ENCODE data around the gene UGT1A8.

The UGT1A8 gene

DNA sequence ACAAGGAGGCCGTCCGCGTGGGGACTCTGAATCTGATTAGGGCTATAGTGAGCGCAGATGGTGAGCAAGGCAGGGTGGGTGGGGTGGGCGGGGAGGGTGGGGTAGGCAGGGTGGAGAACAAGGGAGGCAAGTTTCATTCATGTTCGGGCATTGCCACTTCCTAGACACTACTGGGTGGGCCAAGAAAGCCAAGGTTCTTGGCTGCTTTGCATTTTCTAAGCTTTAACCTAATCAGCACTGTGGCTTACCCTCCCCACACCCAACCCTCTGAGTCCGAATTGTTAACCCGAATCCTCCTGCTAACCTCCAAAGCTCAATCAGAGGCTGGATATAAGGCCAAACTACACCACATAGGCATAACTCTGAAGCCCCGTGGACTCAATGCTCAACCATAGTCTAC lies 178.8 kb downstream of the UGT1A8 start:
- in situ Hi-C loops (cut with MboI; ENCODE audit: low sequenced_read_pairs): no loop called here

DNA sequence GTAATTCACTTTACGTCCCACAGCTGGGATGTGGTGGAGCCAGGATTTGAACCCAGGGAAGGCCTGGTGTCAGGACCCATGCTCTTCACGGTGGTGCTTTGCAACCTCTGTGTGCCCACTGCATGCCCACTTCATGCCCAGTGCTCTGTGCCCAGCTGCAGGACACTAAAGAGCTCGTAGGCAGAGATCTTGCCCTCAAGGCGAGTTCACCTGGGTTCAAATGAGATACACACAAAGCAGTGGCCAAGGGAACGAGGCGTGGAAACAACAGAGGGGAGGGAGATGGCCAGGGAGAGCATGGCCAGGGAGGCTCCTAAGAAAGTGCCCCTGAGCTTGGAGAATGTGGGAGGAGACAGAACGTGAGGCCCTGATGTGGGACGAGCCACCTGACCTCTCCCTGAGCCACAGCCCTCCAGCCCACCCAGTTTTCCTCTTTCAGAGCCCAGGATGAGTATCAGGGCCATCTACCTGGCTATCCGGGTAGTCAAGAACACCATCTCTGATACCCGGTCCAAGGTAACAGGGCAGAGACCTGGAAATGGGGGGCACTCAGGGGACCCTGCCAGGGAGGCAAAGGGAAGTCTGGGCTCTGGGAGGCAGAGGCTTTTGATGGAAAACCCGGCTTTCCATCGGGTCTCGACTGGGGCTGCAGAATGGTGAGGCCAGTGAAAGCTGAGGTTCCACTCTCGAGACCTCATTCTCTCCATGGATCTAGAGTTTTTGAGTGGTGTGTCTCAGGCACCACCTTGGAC lies 181.1 kb downstream of the UGT1A8 start:
- in situ Hi-C loops (cut with MboI; ENCODE audit: low sequenced_read_pairs): no loop called here

DNA sequence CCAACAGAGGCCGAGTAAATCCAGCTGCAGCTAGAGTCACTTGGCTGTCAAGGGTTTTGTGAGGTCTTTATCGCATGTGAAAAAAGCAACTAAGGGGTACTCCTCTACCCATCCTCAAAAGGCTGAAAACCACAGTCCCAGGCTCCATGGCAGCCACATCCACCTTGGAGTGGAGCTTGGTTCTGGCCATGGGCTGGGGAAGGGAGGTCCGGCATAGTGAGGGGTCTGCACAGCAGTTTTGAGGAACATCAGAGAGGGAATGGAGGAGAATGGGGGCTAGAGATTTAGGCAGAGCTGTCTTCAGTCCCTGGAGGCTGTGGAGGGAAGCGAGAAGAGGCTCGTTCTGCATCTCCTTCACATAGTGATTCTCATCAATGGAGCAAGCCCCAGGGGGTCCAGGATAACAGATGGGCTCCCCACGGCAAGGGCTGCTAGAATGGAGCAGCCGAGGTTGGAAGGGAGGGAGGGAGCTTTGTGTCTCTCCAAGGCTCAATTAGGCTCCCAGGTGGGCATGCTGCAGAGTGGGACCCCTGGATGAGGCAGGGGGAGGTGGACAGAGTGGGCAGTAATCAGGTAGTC lies 181.7 kb downstream of the UGT1A8 start:
- in situ Hi-C loops (cut with MboI; ENCODE audit: low sequenced_read_pairs): no loop called here

DNA sequence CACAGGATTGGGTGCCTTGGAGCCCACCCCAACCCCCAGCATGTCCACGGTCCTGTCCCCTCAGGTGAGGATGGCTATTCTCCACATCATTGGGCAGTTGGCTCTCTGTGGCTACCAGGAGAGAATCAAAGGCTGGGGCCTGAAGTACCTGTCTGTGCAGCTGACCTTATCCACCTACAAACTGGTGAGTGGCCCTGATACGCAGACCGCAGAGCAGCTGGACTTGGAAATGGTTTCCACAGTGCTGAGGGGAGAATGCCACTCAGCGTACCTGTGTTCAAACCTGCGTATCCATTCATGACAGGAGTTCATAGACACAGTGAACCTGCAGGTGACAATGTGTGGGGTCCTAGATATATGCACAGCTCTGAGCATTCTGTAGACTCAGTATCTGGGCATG lies 182.3 kb downstream of the UGT1A8 start:
- in situ Hi-C loops (cut with MboI; ENCODE audit: low sequenced_read_pairs): no loop called here

DNA sequence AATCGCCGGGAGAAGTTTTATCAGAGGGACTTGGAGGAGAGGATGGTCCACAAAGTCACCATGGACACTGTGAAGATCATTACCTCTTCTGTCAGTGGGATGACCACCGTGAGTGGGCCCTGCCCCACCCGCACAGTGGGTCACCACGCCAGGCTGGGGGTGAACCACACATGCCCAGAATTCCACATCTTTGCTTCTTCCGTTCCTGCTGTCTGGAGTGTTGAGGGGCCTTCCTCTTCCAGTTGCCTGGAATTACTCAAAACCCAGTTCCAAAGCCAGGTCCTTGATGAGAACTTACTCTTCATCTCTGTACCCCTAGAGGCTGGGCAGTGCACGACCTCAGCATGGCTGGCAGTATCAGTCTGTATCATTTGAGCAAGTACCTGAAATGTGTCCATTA lies 182.8 kb downstream of the UGT1A8 start:
- in situ Hi-C loops (cut with MboI; ENCODE audit: low sequenced_read_pairs): no loop called here

DNA sequence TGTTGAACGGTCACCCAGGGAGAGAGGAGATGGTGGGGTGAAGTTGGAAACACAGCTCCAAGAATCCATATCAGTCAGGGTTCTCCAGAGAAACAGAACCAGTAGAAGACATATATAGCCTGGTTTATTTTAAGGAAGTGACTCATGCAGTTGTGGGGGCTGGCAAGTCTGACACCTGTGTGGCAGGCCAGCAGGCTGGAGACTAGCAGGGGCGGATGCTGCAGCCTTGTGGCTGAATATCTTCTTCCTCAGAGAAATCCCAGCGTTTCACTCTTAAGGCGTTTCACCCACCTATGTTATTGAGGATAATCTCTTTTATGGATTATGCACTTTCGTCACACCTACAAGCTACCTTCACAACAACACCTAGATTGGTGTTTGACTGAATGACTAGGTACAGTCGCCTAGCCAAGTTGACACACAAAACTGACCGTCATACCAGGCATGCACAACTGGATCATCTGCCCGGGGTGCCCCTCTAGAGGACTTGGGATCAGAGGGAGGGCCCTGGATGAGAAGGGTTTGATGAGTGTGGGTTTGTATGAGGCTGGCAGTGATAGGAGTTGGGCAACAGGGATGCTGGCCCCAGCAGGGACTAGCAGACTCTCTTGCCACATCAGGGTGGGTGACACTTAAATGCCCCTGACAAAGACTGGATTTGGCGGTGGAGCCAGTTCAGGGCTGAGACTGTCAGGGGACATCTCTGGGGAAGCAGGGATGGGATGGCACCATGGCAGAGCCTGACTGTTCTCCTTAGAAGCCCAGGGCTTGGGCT lies 184.1 kb downstream of the UGT1A8 start:
- in situ Hi-C loops (cut with MboI; ENCODE audit: low sequenced_read_pairs): no loop called here

DNA sequence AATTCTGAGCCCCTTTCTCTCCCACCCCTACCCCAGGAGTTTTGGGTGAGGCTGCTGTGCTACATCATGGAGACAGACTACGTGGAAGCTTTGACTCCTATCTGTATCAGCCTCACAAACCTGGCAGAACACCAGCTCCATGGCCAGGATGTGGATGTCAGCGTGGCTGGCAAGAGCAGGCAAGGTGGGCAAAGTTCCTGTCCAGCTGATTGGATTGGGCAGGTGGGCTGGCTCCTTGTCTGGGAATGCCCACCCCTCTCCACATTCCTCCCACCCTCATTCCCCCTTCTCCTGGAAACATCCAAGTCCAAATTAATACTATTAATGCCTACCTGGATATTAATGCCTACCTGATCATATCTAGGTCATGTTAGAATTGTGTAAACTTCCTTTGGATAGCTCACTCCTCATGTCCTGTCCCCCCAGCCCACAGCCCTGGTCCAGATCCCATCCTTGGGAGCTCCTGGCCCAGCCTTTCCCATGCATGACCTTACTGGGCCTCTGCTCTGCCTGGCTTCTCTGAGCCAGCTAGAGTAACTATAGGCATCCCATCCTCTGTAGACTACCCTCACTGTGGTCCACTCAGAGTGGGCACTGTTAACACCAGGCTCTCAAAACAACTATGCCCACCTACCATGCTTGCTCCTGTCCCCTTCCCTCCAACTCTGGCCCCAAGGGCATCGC lies 184.8 kb downstream of the UGT1A8 start:
- in situ Hi-C loops (cut with MboI; ENCODE audit: low sequenced_read_pairs): no loop called here

DNA sequence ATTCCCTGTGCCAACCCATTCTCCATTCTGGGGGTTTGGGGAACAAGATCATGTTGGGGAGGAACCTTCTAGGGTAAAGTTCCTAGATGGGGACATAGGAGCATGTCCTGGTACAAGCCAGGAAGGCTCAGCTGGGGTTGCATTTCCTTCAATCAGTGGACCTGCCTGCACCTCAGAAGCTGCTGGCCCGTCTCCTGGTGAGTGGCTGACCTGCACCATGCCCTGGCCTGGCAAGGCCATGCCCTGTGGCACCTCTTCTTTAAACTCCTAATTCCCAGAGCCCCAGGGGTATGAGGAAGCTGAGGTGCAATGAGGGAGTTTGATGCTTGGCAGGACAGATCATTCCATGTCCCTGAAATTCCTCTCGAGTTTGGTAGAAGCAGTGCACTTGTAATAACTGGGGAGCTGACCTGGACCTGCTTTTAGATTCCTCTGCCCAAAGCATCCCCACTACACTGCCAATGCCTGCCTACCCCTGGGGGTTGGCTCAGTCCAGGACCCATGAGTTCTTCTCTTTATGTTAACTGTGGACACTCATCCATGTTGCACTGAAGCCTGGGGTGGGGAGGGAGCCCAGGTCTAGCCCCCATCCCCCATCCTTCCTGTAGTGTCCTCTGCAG lies 186.0 kb downstream of the UGT1A8 start:
- in situ Hi-C loops (cut with MboI; ENCODE audit: low sequenced_read_pairs): no loop called here

DNA sequence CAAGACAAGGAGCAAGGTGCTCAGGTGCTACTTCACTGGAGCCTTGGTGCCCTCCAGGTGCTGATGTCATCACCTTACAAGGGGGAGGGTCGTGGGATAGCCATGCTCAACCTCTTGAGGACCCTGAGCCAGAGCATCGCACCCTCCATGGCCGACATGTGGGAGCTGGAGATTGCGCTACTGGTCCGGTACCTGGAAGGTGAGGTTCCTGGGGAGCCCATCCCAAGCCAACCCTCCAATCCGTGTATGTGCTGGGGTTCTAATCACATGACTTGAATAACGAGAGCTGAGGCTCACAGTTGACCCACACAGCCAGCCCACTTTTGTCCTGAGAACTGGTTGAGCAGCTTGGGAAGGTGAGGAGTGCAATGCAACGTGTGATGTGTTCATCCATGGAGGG lies 186.6 kb downstream of the UGT1A8 start:
- in situ Hi-C loops (cut with MboI; ENCODE audit: low sequenced_read_pairs): no loop called here

DNA sequence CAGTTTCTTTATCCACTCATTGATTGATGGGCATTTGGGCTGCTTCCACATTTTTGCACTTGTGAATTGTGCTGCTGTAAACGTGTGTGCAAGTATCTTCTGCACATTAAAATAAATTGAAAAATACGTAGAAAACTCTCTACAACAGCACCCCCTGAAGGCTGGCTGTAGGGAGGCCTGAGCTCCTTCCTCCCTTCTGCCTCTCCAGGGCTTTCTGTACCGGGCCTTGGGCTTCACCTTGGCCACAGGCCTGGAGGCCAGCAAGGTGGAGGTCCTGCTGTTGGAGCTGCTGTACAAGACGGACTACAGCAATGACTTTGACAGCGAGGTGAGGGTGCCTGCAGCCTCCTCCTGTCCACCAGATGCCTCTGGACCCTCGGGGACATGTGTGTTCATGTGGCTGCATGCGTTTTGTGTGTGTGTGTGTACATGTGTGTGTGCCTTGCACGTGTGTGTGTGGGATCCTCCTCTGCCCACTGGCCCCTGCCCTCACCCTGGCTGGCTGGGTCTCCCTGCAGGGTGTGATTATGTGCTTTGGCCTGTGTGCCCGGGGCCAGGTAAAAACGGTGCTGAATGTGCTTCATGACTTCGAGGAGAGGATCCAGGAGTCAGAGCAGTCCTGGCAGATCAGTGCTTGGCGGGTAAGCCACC lies 189.9 kb downstream of the UGT1A8 start:
- in situ Hi-C loops (cut with MboI; ENCODE audit: low sequenced_read_pairs): no loop called here

DNA sequence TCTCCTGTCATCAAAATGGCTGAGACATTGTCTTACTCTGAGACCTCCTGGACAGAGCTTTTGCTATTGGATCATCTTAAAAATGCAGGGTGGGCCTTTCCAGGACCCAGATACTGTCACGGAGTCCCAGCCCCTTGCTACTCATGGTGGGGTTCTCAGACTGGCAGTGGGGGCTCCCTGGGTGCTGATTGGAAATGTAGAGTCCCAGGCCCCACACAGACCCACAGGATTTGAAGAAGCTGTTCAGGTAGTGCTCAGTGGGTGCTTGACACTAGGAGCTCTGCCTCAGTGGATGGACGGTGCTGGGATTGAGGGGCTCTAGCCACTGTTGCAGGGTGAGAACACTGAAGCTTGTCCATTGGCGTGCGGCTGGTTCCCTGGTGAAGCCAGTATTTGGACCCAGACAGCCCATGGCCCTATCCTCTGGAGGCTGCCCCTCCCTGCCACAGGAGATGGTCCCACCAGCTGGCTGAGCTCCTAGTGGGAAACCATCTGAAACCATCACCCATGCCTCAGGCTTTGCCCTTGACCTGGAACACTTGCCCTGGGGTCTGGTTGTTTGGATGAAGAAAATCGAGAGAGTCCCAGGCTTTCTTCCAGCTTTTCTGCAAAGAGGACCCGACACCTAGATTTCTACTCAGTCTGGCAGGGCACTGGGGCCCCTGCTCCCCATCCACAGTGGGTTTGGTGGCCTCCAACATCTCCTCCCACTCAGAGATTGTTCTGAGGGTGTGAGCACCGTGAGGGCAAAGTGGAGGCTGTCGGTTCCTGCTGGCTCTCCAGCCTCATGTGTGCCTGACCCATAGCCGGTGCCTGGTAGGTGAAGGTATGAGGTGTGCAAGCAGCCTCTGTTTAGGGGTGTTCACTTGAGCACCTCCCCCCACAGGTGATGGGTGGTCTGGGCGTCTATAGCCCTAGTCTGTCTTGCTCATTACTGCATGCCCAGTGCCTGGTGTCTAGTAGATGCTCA lies 190.8 kb downstream of the UGT1A8 start:
- in situ Hi-C loops (cut with MboI; ENCODE audit: low sequenced_read_pairs): no loop called here

DNA sequence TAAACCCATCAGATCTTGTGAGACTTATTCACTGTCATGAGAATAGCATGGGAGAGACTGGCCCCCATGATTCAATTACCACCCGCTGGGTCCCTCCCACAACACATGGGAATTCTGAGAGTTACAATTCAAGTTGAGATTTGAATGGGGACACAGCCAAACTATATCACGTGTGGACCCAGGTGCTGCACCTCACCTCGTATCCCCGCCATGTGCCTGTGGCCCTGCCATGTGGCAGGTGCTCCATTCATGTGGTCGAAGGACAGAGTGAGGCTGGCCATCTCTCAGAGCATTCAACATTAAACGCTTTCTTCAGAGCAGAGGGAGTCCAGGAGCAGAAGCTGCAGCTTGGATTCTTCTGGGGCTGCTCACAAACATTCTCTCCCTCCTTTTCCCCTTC lies 193.0 kb downstream of the UGT1A8 start:
- in situ Hi-C loops (cut with MboI; ENCODE audit: low sequenced_read_pairs): no loop called here

DNA sequence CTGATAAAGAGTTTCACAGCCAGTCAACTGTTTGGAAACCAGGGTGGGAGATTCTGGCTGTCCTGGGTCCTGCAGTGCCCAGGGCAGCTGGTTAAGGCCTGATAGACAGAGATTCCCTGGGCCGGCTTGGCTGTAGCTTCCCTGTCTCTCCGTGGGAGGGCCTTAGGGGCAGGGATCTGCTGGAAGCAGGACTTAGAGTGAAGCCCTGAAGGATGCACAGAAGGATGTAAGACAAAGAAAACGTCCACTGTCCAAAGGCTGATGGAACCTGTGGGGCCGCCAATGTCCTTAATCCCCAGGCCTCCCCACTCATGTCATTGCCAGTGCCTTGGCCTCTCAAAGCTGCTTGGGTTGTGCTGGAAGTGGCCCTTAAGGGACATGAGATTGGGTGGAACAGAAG lies 193.7 kb downstream of the UGT1A8 start:
- in situ Hi-C loops (cut with MboI; ENCODE audit: low sequenced_read_pairs): no loop called here

DNA sequence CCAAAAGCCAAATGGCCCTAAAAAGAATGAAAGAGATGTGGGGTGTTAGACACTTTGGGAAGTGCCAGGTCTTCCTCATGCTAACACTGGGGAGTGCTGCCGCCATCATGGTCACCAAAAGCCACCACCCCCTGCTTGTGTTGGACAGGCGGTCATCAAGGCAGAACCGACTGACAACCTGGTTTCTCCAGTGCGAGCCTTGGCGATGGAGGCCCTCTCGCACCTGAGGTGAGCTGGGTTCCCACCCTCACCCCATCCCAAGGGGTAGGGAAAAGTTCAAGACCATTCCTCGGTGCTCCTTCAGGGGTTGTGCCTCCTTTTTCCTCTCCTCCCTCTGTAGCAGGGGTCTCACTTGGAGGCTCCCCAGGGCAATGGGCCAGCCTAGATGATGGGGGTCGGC lies 194.3 kb downstream of the UGT1A8 start:
- in situ Hi-C loops (cut with MboI; ENCODE audit: low sequenced_read_pairs): no loop called here

DNA sequence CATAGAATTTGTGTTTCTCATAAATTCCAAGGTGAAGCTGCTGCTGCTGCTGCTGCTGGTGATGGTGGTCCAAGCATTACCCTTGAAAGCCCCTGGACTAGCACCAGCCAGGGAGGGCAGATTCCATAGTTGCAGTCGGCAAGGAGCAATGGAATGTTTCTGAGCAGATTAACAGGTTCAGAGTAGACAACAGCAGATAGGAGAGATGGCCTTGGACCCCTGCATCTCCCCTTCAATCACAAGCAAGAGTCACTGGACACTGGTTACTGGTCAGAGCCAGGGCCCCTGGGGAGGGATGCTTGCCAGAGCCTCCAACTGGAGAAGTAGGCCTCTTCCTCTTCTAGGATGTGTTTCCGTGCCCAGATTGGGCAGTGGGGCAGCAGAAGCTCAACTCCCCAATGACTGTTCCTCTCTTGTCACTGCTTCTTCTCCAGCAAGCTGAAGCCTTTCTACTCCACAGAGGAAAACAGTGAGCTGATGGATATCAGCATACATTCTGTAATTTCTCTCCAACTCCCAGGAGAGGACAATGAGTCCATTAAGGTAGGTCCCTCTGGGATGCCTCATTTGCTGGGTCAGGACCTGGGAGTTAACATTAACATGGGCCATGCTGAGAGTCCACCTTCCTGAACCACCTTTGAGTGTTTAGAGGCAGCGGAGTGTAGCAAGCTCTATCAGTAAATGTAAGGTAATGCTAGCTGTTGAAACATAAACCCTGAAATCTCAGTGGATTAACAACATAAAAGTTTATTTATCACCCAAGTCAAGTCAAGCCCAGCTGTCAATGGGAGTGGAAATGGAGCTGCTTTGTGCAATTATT lies 196.0 kb downstream of the UGT1A8 start:
- in situ Hi-C loops (cut with MboI; ENCODE audit: low sequenced_read_pairs): no loop called here

DNA sequence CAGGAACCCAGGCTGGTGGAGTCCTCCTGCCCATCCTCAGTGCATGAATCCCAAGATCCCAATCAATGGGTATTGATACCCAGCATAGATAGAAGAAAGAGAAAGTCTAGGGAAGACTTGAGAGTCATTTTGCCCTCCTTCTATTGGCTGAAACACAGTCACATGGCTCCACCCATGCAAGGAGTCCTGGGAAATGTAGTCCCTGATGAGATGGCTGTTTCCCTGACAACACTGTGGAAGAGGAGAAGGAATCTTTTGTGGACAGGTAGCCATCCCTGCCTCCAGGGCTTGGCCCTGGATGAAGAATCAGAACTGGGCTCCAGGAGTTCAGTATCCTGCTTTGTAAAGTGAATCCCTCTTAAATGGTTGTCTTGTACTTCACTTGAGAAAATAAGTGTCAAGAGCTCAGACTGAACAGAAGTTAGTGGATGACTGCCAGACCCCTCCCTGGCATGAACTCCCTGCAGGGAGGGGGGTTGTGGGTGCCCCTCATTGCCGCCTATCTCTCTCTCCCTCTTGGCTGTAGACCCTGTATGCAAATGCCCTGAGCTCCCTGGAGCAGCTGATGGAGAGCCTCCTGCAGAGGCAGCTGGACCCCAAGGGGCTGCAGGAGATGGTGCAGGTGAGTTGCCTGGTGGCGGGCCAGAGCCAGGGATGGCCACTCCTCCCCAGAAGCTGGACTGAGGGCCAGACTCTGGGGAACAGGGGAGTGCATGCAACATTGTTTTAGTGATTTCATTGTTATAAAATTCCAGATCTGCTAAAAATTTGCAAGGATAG lies 196.8 kb downstream of the UGT1A8 start:
- in situ Hi-C loops (cut with MboI; ENCODE audit: low sequenced_read_pairs): no loop called here

DNA sequence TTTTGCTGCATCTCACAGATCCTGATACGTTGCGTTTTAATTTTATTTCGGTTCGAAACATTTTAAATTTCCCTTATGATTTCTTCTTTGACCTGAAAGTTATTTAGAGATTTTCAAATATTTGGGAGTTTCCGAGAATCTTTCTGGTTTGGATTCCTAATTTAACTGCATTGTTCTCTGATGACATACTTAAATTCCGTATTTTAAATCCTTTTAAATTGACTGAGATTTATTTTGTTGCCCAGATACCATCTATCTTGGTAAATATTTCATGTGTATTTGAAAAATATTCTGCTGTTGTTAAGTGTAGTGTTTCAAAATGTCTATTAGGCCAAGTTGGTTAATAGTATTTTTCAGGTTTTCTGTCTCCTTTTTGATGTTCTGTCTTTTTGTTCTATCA lies 198.4 kb downstream of the UGT1A8 start:
- in situ Hi-C loops (cut with MboI; ENCODE audit: low sequenced_read_pairs): no loop called here

DNA sequence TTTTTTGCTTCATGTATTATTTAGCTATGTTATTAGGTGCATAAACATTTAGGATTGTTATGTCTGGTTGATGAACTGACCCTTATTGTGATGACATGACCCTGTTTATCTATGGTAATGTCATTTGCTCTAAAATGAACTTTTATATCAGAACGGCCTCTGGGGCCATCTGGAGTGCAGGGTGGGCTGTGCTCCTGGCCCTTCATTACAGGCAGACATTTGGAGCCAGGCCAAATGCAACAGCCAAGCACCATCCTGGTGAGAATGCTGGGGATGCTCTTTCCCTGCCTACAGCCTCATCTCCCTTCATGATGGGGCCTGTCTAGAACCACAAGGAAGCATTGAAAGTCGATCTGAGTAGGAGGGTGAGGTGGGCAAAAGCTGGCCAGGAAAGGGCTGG lies 198.9 kb downstream of the UGT1A8 start:
- in situ Hi-C loops (cut with MboI; ENCODE audit: low sequenced_read_pairs): no loop called here

All from HL-60/S4 (cell line).